Measurements from ENCODE around the gene POU6F2.

GRCh38 chr7:39333701-39334100 is 356.0 kb downstream of the POU6F2 start:
- TF ChIP-seq CTCF (IDR thresholded peaks at IDR 0.05) (no peak), POLR2A (IDR thresholded peaks at IDR 0.05) (no peak)
